ENCODE results near the gene CFAP47. TPM values are rescaled to one million over a fixed set of nuclear protein-coding genes. Genes with fewer than 3 reads are reported as not detected.

Gene CFAP47
- total and polyA plus RNA-seq, 2 of the 8 experiments (the other 6 are each of a cell fraction or from before 2014, with no cell fraction given) = 0.04 TPM; not detected in 1

DNA sequence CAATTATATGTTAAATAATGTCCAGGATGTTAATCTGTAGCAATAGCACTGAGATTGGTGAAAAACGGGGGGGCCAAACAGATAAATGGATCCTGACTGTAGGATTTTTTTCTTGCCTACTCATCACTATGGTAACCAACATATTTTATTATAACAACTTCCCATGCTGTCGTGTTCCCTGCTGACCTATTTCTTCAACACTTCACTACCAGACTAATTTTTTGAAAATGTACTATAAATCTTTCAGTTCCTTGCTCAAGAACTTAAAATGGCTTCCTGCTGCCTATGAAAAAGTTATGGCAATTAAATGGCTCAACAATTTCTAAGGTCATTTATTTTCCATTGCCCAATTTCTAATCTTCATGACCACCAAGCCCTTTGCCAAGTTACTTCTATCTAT is 38.9 kb upstream of the CFAP47 start:
- Histone ChIP-seq H3K4me3 (ENCODE audit: extremely low read depth in 1 of 4, insufficient read depth in 2 of 4, low read depth in 3 of 4, low read length in 4 of 4) (no peak overlapping the region), H3K23ac (ENCODE audit: insufficient read length) (no peak overlapping the region), H3K79me1 (ENCODE audit: low read depth, low read length) (no peaks in the 10 kb centered on the region), H3K18ac (ENCODE audit: extremely low read depth, low read length) (no peak overlapping the region), H3K56ac (replicated peaks; ENCODE audit: insufficient read length, low read depth, low read length) (no peak overlapping the region), H3K27me3 (replicated peaks in 1 of 4; ENCODE audit: control insufficient read depth in 3 of 4, extremely low read depth in 1 of 4, insufficient read depth in 3 of 4, low read length in 3 of 4) (no peaks in the 10 kb centered on the region), H2BK120ac (replicated peaks; ENCODE audit: low read depth, low read length) (no peak overlapping the region), H4K5ac (ENCODE audit: insufficient read length, low read depth, low read length) (no peak overlapping the region), H2BK15ac (ENCODE audit: low read length) (no peak overlapping the region), H4K20me1 (replicated peaks in 1 of 2; ENCODE audit: control insufficient read depth in 1 of 2, insufficient read depth in 2 of 2, low read length in 2 of 2) (no peaks in the 10 kb centered on the region), H3K14ac (ENCODE audit: insufficient read length) (no peak overlapping the region), H3K79me2 (ENCODE audit: control insufficient read depth in 1 of 2, insufficient read depth in 2 of 2, low read length in 2 of 2) (no peaks in the 10 kb centered on the region), H3K23me2 (ENCODE audit: low read depth, low read length) (no peaks in the 10 kb centered on the region), H2BK12ac (ENCODE audit: low read depth, low read length) (no peak overlapping the region), H3K9ac (replicated peaks in 1 of 4; ENCODE audit: extremely low read depth in 1 of 4, low read depth in 3 of 4, low read length in 3 of 4) (no peak overlapping the region), H2AFZ (ENCODE audit: low read length) (no peak overlapping the region), H3K4me2 (ENCODE audit: insufficient read depth in 1 of 2, low read depth in 2 of 2, low read length in 2 of 2) (no peak overlapping the region), H3K4me1 (replicated peaks in 1 of 4; ENCODE audit: control insufficient read depth in 3 of 4, insufficient read depth in 4 of 4, low read length in 3 of 4) (no peaks in the 10 kb centered on the region), H2BK20ac (ENCODE audit: low read length) (no peak overlapping the region), H3K9me3 (ENCODE audit: insufficient read depth in 2 of 2, low read depth in 1 of 2, low read length in 1 of 2) (no peaks in the 10 kb centered on the region), H2AK5ac (ENCODE audit: low read depth, low read length) (no peak overlapping the region), H3K4ac (replicated peaks; ENCODE audit: insufficient read length, low read depth, low read length) (no peak overlapping the region), H4K91ac (replicated peaks; ENCODE audit: insufficient read length, low read length) (no peak overlapping the region), H2BK5ac (ENCODE audit: low read depth, low read length) (no peak overlapping the region), H3K27ac (ENCODE audit: low read depth, low read length) (no peak overlapping the region), H4K8ac (ENCODE audit: extremely low read depth, insufficient read depth, low read length) (no peak overlapping the region), H3K36me3 (ENCODE audit: control insufficient read depth in 2 of 4, insufficient read depth in 4 of 4, low read length in 3 of 4) (no peaks in the 10 kb centered on the region)
- FAIRE-seq (no peak), DNase-seq (ENCODE audit: low read depth in 1 of 2, low spot score in 2 of 2) (no peak)
- POLR2A ChIA-PET (ENCODE audit: partially characterized antibody) = no interaction called here
- WGBS, 2 experiments (ENCODE audit: extremely low coverage in 1 of 2, insufficient coverage in 1 of 2, insufficient read length in 1 of 2, insufficient replicate concordance in 2 of 2, low coverage in 1 of 2, low lambda C conversion rate in 2 of 2, missing lambda C conversion rate in 1 of 2) = 100% methylated on average over 2 of the region's 2 CpGs; no CpG with 5 or more reads in 1 of the 2 experiments
- CTCF ChIA-PET (ENCODE audit: partially characterized antibody) = no interaction called here
- TF ChIP-seq, protein P1, sequence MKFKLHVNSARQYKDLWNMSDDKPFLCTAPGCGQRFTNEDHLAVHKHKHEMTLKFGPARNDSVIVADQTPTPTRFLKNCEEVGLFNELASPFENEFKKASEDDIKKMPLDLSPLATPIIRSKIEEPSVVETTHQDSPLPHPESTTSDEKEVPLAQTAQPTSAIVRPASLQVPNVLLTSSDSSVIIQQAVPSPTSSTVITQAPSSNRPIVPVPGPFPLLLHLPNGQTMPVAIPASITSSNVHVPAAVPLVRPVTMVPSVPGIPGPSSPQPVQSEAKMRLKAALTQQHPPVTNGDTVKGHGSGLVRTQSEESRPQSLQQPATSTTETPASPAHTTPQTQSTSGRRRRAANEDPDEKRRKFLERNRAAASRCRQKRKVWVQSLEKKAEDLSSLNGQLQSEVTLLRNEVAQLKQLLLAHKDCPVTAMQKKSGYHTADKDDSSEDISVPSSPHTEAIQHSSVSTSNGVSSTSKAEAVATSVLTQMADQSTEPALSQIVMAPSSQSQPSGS (IDR thresholded peaks at IDR 0.05; ENCODE audit: low read length) = no peak
- TF ChIP-seq RXRA (IDR thresholded peaks at IDR 0.05; ENCODE audit: insufficient read depth, low read depth, low read length) = no peak
- TF ChIP-seq SP1 (IDR thresholded peaks at IDR 0.05; ENCODE audit: low read depth, low read length) = no peak
- no peak for TF ChIP-seq RBBP5 (IDR thresholded peaks at IDR 0.05; ENCODE audit: borderline replicate concordance, low read depth, low read length)
- TF ChIP-seq HDAC2 (IDR thresholded peaks at IDR 0.05; ENCODE audit: borderline replicate concordance in 1 of 2, low read depth in 2 of 2, low read length in 2 of 2) = no peak
- TF ChIP-seq PHF8 (conservative IDR thresholded peaks at IDR 0.05; ENCODE audit: low read depth, low read length) = no peak
- no peak for TF ChIP-seq TEAD4 (IDR thresholded peaks at IDR 0.05; ENCODE audit: low read depth, low read length)
- TF ChIP-seq CTCF (IDR thresholded peaks at IDR 0.05; ENCODE audit: control extremely low read depth in 1 of 3, insufficient read depth in 1 of 3, low read depth in 1 of 3, low read length in 3 of 3) = no peak
- TF ChIP-seq EZH2 (IDR thresholded peaks at IDR 0.05; ENCODE audit: low read depth, low read length, severe bottlenecking) = no peak
- TF ChIP-seq TCF12 (IDR thresholded peaks at IDR 0.05; ENCODE audit: low read depth, low read length) = no peak

Measured in H1 (cell line).